B cell (primary cell): Measurements from ENCODE around the gene CERS5.

Experiments
- EZH2 ChIP-seq: IDR thresholded peaks from 2 replicates; pipeline ENCODE4 v1.6.1; 2012; ENCODE audit warnings: borderline replicate concordance, low read depth, mild to moderate bottlenecking, moderate library complexity, low read length; ENCODE audit not compliant: insufficient read depth, poor library complexity, severe bottlenecking
- TF ChIP-seq, protein P1 (sequence below): fragments of 200-600 bp; IDR thresholded peaks from one replicate; pipeline ENCODE4 v1.8.0; 2022; ENCODE audit warnings: antibody characterized with exemption, mild to moderate bottlenecking

DNA sequence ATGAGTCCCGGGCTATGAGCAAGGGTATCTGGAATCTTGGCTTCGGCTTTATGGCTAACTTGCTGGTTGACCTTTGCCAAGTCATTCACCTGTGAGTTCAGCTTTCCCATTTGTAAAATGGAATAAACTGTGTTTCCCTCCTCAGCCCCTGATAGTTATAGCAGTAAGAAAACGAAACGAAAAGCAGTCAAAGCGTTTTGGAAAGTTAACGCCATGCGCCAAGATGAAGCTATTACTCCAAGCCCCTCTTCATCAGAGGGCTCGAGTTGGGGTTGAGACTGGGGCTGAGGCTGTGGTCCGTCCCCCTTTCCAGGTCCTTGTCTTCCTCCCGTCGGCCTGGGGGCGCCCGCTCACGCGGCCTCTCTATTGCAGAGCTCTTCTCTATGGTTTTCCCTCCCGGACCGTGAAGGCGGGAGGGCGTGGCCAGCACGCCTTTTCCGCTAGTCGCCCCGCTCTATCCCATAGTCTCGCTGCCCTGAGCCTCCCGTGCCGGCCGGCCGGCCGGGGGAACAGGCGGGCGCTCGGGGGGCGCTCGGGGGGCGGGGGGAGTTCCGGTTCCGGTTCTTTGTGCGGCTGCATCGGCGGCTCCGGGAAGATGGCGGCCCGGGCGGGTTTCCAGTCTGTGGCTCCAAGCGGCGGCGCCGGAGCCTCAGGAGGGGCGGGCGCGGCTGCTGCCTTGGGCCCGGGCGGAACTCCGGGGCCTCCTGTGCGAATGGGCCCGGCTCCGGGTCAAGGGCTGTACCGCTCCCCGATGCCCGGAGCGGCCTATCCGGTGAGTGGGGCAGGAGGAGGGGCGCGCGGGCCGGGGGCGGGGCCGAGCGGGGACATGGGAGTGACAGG lies 82.2 kb downstream of the CERS5 start, which contains the start of gene SMARCD1:
- no peak for TF ChIP-seq EZH2
- TF ChIP-seq, protein P1, sequence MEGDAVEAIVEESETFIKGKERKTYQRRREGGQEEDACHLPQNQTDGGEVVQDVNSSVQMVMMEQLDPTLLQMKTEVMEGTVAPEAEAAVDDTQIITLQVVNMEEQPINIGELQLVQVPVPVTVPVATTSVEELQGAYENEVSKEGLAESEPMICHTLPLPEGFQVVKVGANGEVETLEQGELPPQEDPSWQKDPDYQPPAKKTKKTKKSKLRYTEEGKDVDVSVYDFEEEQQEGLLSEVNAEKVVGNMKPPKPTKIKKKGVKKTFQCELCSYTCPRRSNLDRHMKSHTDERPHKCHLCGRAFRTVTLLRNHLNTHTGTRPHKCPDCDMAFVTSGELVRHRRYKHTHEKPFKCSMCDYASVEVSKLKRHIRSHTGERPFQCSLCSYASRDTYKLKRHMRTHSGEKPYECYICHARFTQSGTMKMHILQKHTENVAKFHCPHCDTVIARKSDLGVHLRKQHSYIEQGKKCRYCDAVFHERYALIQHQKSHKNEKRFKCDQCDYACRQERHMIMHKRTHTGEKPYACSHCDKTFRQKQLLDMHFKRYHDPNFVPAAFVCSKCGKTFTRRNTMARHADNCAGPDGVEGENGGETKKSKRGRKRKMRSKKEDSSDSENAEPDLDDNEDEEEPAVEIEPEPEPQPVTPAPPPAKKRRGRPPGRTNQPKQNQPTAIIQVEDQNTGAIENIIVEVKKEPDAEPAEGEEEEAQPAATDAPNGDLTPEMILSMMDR, result no peak
